NCI-H2196 treated with DMSO at 0.1 percent for 48 hours (cell line): ENCODE data around the gene NGEF.
A peak's percentile ranks its signal among the peaks of the same experiment; 100 is the strongest.

Experiments
- DNase-seq: peaks from one replicate; lab custom pipeline; 2025; ENCODE audit not compliant: unreplicated experiment; lab: John Stamatoyannopoulos, UW

The NGEF gene

DNA sequence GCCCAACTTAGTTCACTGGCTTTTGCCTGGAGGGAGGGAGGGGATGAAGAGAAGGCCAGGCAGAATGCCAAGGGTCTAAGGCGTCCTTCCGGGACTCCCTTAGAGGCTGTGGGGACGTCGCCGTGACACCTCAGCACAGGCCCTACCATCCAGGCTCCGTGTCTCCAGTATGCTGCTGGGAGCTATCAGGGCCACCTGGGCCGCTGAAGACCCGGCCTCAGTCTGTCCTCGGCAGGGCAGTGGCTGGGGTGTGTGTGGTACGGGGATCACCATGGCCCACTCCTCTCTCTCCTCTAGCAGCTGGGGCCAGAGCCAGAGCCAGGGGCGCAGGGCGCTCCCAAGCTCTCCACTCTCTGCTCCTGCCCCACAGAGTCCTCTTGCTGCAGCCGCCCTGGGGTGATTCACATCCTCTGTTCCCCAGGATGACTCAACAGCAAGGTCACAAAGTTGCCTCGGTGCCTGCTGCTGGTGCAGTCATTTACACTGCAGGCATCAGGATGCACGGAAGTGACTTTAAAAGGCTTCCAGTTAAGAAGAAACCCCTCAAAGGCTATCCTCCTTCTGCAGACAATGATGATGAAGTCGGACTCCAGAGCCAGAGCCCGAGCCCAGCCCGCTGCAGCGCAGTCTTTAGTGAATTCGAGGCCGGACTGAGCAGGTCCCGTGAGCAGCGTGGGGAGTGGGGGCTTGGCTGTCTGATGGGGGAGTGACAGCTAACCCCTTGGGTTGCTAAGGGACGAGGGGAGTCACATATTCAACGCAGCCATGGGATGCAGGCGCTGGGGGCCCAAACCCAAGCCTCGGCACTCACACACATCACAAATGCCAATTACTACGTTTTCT lies 111.1 kb downstream of the NGEF start:
- DNase-seq, result no peak

DNA sequence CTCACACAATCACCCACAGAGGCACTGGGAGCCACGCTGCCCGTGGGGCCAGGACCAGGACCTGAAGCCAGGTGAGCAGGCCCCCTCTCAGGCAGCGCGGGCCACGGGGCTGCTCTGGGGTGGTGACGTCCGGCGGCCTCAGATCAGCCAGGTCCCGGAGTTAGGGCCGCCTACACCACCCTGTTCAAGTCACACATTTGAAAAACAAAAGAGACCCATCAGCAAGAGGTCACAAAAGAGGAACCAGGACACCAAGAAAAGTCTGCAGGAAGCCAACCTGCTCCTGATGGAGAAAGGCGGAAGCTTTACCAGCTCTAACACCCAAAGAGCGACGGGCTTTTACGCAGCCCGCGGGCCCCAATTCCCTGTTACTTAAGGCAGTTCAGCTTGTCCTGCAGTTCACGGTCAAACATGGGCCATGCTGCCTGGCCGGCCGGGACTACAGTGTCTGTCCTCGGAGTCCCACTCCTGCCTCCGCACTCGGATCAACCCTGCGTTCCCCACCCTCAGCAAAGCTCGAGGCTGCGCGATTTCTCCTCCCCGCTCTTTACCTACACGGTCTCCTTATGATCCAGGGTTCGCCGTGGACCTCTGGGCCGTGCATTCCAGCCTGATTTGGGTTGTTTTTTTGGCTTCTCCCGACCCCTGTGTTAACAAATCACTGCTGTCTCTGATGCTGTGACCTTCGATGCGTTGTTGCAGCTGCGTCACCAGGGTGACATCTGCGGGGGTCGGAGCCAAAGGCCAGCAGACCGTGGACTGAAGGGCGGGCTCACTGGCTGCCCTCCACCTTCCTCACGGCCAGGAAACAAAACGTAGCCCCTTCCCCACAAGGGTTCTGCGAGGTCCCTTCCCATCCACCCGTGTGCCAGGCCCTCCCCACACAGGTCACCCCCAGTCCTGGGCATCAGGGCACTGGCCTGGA lies 112.0 kb downstream of the NGEF start:
- no peak for DNase-seq

- no peak for DNase-seq
These were observed 114.2 kb downstream of the NGEF start for GRCh38 chr2:232898592-232899543.

GRCh38 chr2:232897598-232898408 lies 115.3 kb downstream of the NGEF start:
- DNase-seq, result no peak

DNA sequence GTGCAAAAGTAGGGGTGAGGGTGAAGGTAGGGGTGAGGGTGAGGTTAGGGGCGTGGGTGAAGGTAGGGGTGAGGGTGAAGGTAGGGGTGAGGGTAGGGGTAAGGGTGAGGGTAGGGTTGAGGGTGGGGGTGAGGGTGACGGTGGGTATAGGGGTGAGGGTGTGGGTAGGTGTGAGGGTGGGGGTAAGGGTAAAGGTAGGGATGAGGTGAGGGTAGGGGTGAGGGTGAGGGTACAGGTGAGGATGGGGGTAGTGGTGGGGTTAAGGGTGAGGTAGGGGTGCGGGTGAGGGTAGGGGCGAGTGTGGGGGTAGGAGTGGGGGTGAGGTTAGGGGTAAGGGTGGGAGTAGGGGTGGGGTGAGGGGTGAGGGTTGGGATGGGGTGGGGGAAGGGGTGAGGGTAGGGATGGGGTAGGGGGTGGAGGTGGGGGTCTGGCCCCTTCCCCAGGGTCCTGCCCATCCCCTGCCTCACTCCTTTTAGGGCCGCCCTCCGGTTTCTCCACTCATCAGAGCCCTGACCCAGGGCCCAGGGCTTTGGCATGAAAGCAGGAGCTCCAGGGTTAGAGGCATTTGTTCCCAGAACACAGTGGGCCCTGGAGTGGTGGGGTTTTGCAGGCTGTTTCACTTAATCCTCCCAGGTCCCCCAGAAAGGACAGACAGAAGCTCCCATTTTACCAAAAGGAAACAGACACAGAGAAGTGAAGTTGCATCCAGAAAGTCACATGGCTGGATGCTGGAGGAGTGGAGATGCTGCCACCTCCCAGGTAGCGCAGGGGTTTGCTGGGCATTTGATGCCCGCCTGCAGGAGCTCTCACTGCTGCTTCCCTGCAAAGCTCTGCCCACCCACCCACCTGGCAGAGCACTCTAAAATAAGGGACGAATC lies 116.1 kb downstream of the NGEF start:
- DNase-seq, result no peak

- no peak for DNase-seq
These were observed 116.9 kb downstream of the NGEF start for GRCh38 chr2:232896111-232896510.

DNA sequence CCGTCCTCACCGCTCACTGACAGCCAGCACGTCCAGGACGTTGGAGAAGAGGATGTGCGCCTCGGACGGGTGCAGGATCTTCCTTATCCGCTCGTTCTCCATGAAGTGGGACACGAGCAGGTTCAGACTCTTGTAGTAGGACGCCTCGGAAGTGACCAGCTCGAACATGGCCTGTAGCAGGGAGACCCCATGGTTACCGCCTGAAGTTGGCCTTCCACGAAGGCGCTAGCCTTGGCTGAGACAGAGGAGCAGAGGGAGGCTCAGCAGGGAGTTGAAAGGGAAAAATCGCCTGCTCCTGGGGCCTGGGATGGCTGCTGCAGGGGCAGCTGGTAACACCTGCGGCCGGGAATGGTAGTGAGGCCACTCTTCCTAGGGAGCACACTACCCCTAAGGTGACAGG lies 118.3 kb downstream of the NGEF start:
- DNase-seq, result no peak

DNA sequence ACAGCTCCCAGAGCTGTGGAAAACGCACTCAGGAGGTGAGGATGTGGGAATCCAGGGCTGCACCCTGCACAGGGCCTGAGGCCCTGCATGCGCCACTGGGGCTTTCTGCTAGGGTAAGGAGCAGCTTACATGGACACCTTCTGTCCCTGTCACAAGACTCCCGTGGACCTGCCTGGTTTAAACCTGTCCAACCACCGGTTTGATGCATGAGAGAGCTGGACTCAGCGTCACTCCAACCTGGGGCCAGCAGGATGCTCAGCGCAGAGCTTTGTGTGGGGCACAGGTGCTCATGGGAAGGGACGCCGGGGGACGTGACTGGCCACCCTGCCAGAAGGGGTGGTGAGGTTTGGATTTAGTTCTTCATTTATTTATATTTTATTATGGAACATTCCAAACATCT lies 118.8 kb downstream of the NGEF start:
- DNase-seq, result no peak

- DNase-seq, result no peak
These were observed 119.2 kb downstream of the NGEF start for GRCh38 chr2:232893834-232894233.

DNA sequence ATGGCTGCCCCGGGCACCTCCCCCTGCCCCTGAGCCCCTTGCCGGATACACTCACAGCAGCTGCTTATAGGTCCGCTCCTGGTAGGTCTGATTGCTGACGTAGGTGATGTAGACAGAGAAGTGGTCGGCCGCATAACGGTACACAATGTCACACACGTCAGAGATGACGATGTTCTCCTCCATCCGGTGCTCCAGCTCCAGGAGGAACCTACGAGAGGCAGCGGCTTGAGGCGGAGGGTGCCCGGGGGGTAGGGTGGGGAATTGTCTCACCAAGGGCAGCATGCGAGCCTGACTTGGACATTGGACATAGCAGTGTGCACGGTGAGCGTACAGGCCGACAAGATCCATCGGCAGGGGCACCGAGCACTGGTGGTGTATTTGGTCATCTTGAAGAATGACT lies 120.2 kb downstream of the NGEF start:
- no peak for DNase-seq

GRCh38 chr2:232892221-232892620 lies 120.8 kb downstream of the NGEF start:
- no peak for DNase-seq

DNA sequence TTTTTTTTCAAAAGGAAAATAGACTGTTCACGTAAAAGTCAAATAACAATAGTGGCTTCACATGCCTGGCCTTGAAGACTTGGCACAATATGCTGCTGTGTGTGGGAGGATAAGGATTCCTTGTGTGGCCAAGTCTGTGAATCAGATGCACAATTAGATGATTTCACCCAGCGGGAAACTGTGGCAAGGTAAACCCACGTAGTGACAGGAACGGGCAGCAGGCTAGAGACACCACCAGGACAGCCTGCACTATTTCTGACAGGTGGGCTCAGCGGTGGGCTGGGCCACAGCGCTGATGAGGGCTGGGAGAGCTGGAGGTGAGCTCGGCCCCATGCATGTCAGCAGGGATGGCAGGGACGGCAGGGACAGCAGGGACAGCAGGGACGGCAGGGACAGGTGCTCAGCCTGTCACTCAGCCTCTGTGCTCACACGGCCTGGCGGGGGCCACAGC lies 121.4 kb downstream of the NGEF start:
- DNase-seq, result no peak

DNA sequence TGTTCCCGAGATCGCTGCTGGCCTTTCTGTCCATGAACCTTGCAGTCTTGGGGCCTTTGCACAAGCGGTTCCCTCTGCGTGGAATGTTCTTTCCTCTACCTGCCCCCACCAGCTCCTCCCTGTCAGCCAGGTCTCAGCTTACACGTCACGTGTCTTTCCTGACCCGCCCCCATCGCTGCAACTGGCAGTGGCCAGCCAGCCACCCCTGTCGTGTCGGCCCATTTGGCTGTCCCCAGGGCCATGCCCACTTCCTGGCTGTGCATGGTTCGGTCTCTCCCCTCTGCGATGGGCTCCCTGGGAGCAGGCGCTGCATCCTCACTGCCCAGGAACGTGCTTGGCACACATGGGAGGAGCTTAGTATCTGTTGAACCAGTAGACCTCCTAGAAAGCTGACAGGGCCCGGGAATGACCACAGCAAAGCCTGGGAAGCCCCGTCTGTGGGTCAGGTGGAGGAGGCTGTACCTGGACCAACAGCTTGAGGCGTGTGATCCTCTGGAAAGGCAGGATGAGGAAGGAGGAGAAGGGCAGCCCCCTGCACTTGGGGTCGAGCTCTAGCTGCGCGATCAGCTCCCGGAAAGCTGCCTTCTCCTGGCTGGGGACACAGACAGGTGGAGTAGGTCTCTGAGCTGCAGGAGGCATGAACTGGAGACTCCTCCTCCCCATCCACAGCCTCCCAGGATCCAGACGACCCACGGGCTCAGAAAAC lies 122.0 kb downstream of the NGEF start:
- peak; percentile 64 for DNase-seq

GRCh38 chr2:232890536-232890895 lies 122.5 kb downstream of the NGEF start:
- DNase-seq, result no peak

GRCh38 chr2:232889876-232890401 lies 123.1 kb downstream of the NGEF start:
- no peak for DNase-seq

GRCh38 chr2:232888839-232889529 lies 124.1 kb downstream of the NGEF start:
- no peak for DNase-seq

- DNase-seq, result no peak
These were observed 124.8 kb downstream of the NGEF start for GRCh38 chr2:232888099-232888836.
